GM12892 (cell line): ENCODE results near the gene TBC1D5.

Experiments
- DNase-seq: peaks from one replicate; pipeline ENCODE4 v3.0.0; 2011; ENCODE audit not compliant: insufficient read length
- FAIRE-seq: peaks from 2 replicates; lab custom pipeline; 2011; peaks lifted over from hg19 to GRCh38; lab: Jason Lieb, UNC
- POLR2A ChIP-seq: IDR thresholded peaks from 2 replicates; pipeline ENCODE4 v1.6.1; 2011; ENCODE audit warnings: low read depth, low read length, control low read depth
- POLR2AphosphoS5 ChIP-seq: IDR thresholded peaks from 2 replicates; pipeline ENCODE4 v1.6.1; 2011; ENCODE audit warnings: low read depth, low read length, control low read depth
- TAF1 ChIP-seq: IDR thresholded peaks from 2 replicates; pipeline ENCODE4 v1.6.1; 2011; ENCODE audit warnings: low read depth, mild to moderate bottlenecking, control low read depth, low read length, borderline replicate concordance

The TBC1D5 gene

GRCh38 chr3:17583530-17583929 is 158.9 kb downstream of the TBC1D5 start:
- FAIRE-seq: no peak
- no peak for DNase-seq
- TF ChIP-seq TAF1 (no peak), POLR2A (no peak), POLR2AphosphoS5 (no peak)

GRCh38 chr3:17581421-17582080 is 160.9 kb downstream of the TBC1D5 start:
- TF ChIP-seq TAF1 (no peak), POLR2A (no peak), POLR2AphosphoS5 (no peak)
- DNase-seq: no peak
- FAIRE-seq: no peak

GRCh38 chr3:17580901-17581300 is 161.5 kb downstream of the TBC1D5 start:
- FAIRE-seq (no peak), DNase-seq (no peak)
- TF ChIP-seq POLR2A: no peak
- no peak for TF ChIP-seq TAF1
- no peak for TF ChIP-seq POLR2AphosphoS5

DNA sequence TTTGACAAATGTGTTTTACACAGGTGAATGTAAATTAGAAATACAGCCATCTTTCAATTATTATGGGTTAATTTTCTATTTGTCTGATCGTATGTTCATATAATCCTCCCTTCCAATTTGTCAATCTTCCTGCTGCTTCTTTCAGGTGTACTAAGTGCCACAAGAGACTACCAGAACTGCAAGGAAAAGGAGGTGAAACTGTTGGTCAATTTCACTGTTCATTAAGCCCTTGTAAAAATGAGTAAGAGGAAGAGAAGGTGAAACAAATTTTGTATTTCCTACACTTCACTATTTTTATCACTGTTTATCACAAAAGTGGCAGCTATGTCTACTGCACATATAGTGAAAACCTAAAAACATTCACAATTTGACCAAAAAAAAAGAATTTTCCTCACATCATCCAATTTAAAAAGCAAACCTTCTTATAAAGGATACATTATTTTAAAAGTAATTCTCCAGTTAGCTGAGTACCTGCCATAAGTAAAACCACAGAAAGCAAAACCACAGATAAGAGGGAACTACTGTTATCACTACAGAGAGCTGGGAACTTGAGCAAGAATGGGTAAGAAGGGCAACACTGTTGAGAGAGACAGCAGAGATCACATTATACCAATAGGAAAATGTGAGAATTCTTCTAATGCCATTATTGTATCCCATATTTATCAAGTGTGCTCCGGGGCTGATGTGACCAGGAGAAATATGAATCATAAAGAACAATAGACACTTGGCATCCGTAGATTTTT is 163.0 kb downstream of the TBC1D5 start:
- TF ChIP-seq POLR2AphosphoS5 (no peak), POLR2A (no peak), TAF1 (no peak)
- FAIRE-seq (peak; percentile 84), DNase-seq (no peak)

DNA sequence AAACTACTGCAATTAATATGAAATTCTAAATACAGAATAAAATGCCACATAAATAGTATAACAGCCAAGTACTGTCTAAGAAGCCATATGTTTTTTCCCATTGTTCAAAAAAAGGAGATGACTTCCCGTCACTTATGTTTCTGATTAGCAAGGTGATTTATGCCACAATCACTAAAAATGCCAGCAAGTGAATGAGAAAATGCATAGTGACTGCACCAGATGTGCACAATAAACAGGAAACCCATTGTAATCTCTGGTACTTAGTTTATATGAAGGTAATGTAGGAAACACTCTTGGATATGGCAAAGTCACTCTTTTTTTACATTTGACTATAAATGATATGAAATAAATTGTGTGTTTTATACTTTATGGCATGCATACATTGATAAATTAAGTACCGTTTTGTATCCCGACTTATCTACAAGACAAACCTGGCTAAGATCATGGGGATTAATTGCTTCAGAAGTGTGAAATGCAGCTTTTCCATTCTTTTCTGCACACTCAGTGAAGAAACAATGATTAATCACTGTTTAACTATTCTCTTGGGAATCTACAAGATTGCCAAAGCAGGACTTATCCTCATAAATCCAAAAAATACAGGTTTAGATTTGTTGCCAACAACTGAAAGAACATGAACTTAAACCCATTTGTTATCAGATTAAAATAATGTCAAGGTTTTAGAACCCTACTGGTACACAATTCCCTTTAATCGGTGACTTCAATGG is 164.5 kb downstream of the TBC1D5 start:
- no peak for FAIRE-seq
- TF ChIP-seq TAF1 (no peak), POLR2AphosphoS5 (no peak), POLR2A (no peak)
- DNase-seq: no peak

- DNase-seq (no peak), FAIRE-seq (peak; percentile 56)
- no peak for TF ChIP-seq POLR2AphosphoS5
- TF ChIP-seq POLR2A: no peak
- TF ChIP-seq TAF1: no peak
Observed at GRCh38 chr3:17573396-17573795, 169.0 kb downstream of the TBC1D5 start.

GRCh38 chr3:17571686-17572085 is 170.7 kb downstream of the TBC1D5 start:
- DNase-seq (no peak), FAIRE-seq (peak; percentile 51)
- no peak for TF ChIP-seq POLR2A
- TF ChIP-seq POLR2AphosphoS5: no peak
- TF ChIP-seq TAF1: no peak

- TF ChIP-seq TAF1 (no peak), POLR2AphosphoS5 (no peak), POLR2A (no peak)
- no peak for DNase-seq
- no peak for FAIRE-seq
Observed at GRCh38 chr3:17562845-17563244, 179.6 kb downstream of the TBC1D5 start.

- DNase-seq (no peak), FAIRE-seq (no peak)
- no peak for TF ChIP-seq TAF1
- TF ChIP-seq POLR2AphosphoS5: no peak
- TF ChIP-seq POLR2A: no peak
Observed at GRCh38 chr3:17558565-17558964, 183.9 kb downstream of the TBC1D5 start.

- FAIRE-seq: no peak
- no peak for DNase-seq
- no peak for TF ChIP-seq TAF1
- TF ChIP-seq POLR2AphosphoS5: no peak
- TF ChIP-seq POLR2A: no peak
Observed at GRCh38 chr3:17557749-17558463, 184.5 kb downstream of the TBC1D5 start.

DNA sequence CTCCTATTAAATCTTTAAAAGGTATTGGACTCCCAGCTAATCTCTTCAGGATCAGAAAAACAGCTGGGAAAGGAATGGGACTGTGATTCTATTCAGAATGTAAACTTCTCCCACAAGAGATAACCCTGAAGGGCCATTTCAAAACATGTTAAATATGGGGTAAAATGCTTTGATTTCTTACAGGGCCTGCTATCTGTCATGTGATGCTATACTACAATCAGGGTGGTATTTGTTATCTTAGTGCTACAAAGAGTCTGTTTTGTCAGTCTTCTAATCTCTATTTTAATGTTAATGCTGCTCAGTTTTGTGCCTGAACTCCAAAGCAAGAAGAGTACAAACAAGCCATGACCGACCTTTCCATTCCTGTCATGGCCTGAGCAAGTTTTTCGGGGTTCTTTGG is 186.9 kb downstream of the TBC1D5 start:
- FAIRE-seq (no peak), DNase-seq (no peak)
- no peak for TF ChIP-seq POLR2A
- no peak for TF ChIP-seq POLR2AphosphoS5
- no peak for TF ChIP-seq TAF1
